ENCODE measurements around the gene ATOX1. TPM values are rescaled to one million over a fixed set of nuclear protein-coding genes. Genes with fewer than 3 reads are reported as not detected.

The ATOX1 gene
- total RNA-seq, 1 donor from 2014 or later, result 65.4 TPM

GRCh38 chr5:151697452-151697851, 61.0 kb downstream of the ATOX1 start:
- Histone ChIP-seq H3K36me3 (no peaks in the 10 kb centered on the region), H3K27ac (replicated peaks) (peak overlapping the region; percentile 89), H3K4me3 (no peak overlapping the region), H3K27me3 (ENCODE audit: low read depth) (peaks cover 6% of the 10 kb centered on the region), H3K9me3 (replicated peaks) (no peaks in the 10 kb centered on the region), H3K4me1 (peaks cover 39% of the 10 kb centered on the region)
- intact Hi-C loops (cut with micrococcal nuclease), result no loop called here
- TF ChIP-seq, protein P1, sequence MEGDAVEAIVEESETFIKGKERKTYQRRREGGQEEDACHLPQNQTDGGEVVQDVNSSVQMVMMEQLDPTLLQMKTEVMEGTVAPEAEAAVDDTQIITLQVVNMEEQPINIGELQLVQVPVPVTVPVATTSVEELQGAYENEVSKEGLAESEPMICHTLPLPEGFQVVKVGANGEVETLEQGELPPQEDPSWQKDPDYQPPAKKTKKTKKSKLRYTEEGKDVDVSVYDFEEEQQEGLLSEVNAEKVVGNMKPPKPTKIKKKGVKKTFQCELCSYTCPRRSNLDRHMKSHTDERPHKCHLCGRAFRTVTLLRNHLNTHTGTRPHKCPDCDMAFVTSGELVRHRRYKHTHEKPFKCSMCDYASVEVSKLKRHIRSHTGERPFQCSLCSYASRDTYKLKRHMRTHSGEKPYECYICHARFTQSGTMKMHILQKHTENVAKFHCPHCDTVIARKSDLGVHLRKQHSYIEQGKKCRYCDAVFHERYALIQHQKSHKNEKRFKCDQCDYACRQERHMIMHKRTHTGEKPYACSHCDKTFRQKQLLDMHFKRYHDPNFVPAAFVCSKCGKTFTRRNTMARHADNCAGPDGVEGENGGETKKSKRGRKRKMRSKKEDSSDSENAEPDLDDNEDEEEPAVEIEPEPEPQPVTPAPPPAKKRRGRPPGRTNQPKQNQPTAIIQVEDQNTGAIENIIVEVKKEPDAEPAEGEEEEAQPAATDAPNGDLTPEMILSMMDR (IDR thresholded peaks at IDR 0.05; ENCODE audit: borderline replicate concordance), result no peak
- no peak for DNase-seq

DNA sequence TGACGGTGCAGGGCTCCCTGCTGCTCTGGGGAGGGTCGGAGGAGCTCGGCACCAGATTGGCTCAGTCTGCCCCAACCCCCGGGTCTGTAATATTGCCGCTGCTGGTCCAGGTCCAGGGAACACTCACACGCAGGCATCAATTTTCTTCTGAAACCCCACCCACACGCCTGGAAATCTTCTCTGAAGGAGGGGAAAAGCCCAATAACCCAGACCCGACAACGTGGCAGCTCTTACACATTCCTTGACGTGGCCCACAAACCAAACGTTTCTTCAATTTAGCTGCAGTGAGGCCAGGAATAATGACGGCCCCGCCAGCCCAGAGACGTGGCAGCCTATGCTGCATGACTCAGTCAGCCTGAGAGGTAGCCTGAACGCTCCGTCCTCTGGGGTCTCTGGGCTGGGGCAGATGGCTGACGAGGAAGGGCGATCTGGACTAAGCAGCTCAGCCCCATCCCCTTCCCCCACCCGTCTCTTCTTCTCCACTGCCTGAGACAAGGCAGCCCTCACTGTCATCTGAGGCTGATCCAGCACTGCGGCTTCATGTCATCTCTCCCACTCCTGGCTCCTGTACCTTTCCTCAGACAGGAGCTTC, 61.9 kb downstream of the ATOX1 start:
- peak overlapping the region; percentile 4 for H3K4me3 ChIP-seq
- TF ChIP-seq, protein P1 (IDR thresholded peaks at IDR 0.05; ENCODE audit: borderline replicate concordance), result no peak
- H3K27ac ChIP-seq (replicated peaks), result peak overlapping the region; percentile 89
- H3K4me1 ChIP-seq, result peaks cover 35% of the 10 kb centered on the region
- H3K9me3 ChIP-seq (replicated peaks), result no peaks in the 10 kb centered on the region
- intact Hi-C loops (cut with micrococcal nuclease), result no loop called here
- H3K36me3 ChIP-seq, result no peaks in the 10 kb centered on the region
- peak; percentile 61 for DNase-seq
- peaks cover 6% of the 10 kb centered on the region for H3K27me3 ChIP-seq (ENCODE audit: low read depth)

DNA sequence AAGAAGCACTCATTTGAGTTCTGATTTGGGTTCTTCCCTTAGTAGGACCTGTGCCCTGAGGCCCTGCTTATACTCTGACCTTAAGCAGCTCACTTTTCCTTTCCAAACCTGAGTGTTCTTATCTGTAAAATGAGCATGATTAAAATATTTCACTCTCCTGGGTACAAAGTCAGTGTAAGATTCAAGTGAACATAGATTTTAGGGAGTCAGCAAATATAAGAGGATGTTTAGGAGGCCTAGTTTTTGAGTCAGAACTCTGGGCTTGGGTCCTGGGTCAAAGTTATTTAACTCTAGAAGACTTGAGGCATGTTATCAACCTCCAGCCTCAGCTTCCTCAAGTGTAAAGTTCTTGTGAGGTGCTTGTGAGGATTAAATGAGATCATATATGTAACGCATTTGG, 63.0 kb downstream of the ATOX1 start:
- no peaks in the 10 kb centered on the region for H3K9me3 ChIP-seq (replicated peaks)
- H3K27me3 ChIP-seq (ENCODE audit: low read depth), result peaks cover 6% of the 10 kb centered on the region
- no peaks in the 10 kb centered on the region for H3K36me3 ChIP-seq
- TF ChIP-seq, protein P1 (IDR thresholded peaks at IDR 0.05; ENCODE audit: borderline replicate concordance), result no peak
- H3K4me1 ChIP-seq, result peaks cover 35% of the 10 kb centered on the region
- H3K27ac ChIP-seq (replicated peaks), result peak overlapping the region; percentile 89
- no peak for DNase-seq
- no peak overlapping the region for H3K4me3 ChIP-seq
- intact Hi-C loops (cut with micrococcal nuclease), result no loop called here

DNA sequence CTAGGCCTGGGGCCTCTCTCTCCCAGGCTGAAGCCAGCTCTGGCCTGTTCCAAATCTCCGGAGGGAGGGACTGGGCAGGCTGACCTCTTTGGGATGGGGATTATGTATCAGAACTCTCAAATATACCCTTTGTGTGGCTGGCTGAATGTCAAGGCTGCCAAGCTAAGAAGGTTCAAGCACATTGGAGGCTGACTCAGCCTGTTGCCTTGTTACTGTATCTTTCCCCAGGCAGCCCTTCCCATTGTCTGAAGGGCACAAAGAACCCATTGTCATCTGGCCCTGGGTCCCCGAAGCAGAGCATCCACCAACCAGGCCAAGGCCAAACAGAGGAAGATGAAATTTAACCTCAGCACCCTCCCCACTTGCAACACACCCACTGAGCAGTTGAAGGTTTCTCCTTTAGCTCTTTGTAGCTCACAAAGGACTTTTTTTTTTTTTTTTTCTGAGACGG, 64.4 kb downstream of the ATOX1 start:
- DNase-seq, result no peak
- intact Hi-C loops (cut with micrococcal nuclease), result no loop called here
- no peak overlapping the region for H3K27ac ChIP-seq (replicated peaks)
- H3K27me3 ChIP-seq (ENCODE audit: low read depth), result peaks cover 6% of the 10 kb centered on the region
- peaks cover 29% of the 10 kb centered on the region for H3K4me1 ChIP-seq
- no peaks in the 10 kb centered on the region for H3K9me3 ChIP-seq (replicated peaks)
- TF ChIP-seq, protein P1 (IDR thresholded peaks at IDR 0.05; ENCODE audit: borderline replicate concordance), result no peak
- no peaks in the 10 kb centered on the region for H3K36me3 ChIP-seq
- no peak overlapping the region for H3K4me3 ChIP-seq

Other genes starting within 250 kb of the ATOX1 start
- not detected for gene FAT2, start 167.3 kb downstream of the ATOX1 start, total RNA-seq
- 477 TPM for gene SPARC, start 71.7 kb downstream of the ATOX1 start, total RNA-seq
- 95.0 TPM for gene G3BP1, start 13.3 kb upstream of the ATOX1 start, total RNA-seq
- gene GLRA1, start 166.2 kb upstream of the ATOX1 start, total RNA-seq, result not detected